Cerebellar nuclear complex (tissue), 1 donor: ENCODE measurements around the gene ZBTB8A.

ENCODE experiments used
- DNase-seq, 2 experiments: peaks; one replicate each; lab custom pipeline; 2025; lab: John Stamatoyannopoulos, UW

Gene ZBTB8A

GRCh38 chr1:32652244-32652962 lies 113.2 kb downstream of the ZBTB8A start:
- DNase-seq, result no peak
